Fibroblast of lung (primary cell): ENCODE data around the gene NDUFS2. TPM values are rescaled to one million over a fixed set of nuclear protein-coding genes. Genes with fewer than 3 reads are reported as not detected.

ENCODE experiments used
- DNase-seq, 2 donors: peaks; one replicate each; pipeline versions ENCODE4 v3.0.0 to v3.0.0-alpha.2; 2010; ENCODE audit warnings: low read depth in 2 of 2
- H2AFZ ChIP-seq: 2 replicates; pipeline ENCODE4 v1.5.1; 2012; ENCODE audit warnings: low read length, control low read depth, inconsistent platforms
- H3K27ac ChIP-seq: 2 replicates; pipeline ENCODE4 v1.5.1; 2011; ENCODE audit warnings: low read length, control low read depth; ENCODE audit not compliant: insufficient read depth
- H3K27me3 ChIP-seq: 2 replicates; pipeline ENCODE4 v1.5.1; 2011; ENCODE audit warnings: mild to moderate bottlenecking, low read length; ENCODE audit not compliant: control insufficient read depth, insufficient read depth
- H3K36me3 ChIP-seq: 2 replicates; pipeline ENCODE4 v1.5.1; 2011; ENCODE audit warnings: low read length; ENCODE audit not compliant: control insufficient read depth, insufficient read depth
- H3K4me1 ChIP-seq: 2 replicates; pipeline ENCODE4 v1.5.1; 2011; ENCODE audit warnings: low read length; ENCODE audit not compliant: control insufficient read depth, insufficient read depth; ENCODE audit errors: extremely low read depth
- H3K4me2 ChIP-seq: 2 replicates; pipeline ENCODE4 v1.5.1; 2011; ENCODE audit warnings: low read length, control low read depth; ENCODE audit not compliant: insufficient read depth; ENCODE audit errors: extremely low read depth
- H3K4me3 ChIP-seq, 4 experiments: fragments of 200-600 bp in 1 of 4; sonication (generic) in 1 of 4; replicated peaks in 1 of 4; 2 replicates each; pipeline ENCODE4 v1.5.1; 2011 to 2016; ENCODE audit warnings: low read length in 4 of 4, low read depth in 3 of 4, mild to moderate bottlenecking in 3 of 4, control low read depth in 2 of 4, inconsistent platforms in 1 of 4, mixed read lengths in 1 of 4; ENCODE audit not compliant: insufficient read depth in 1 of 4; ENCODE audit errors: control extremely low read depth in 1 of 4
- H3K79me2 ChIP-seq: 2 replicates; pipeline ENCODE4 v1.5.1; 2012; ENCODE audit warnings: mild to moderate bottlenecking, low read length, inconsistent platforms; ENCODE audit not compliant: control insufficient read depth, insufficient read depth
- H3K9ac ChIP-seq: 2 replicates; pipeline ENCODE4 v1.5.1; 2011; ENCODE audit warnings: mild to moderate bottlenecking, low read length, control low read depth; ENCODE audit not compliant: insufficient read depth
- H3K9me3 ChIP-seq: 2 replicates; pipeline ENCODE4 v1.5.1; 2012; ENCODE audit warnings: low read depth, low read length; ENCODE audit not compliant: control insufficient read depth, insufficient read depth
- H4K20me1 ChIP-seq: 2 replicates; pipeline ENCODE4 v1.5.1; 2011; ENCODE audit warnings: low read length; ENCODE audit not compliant: control insufficient read depth, insufficient read depth; ENCODE audit errors: extremely low read depth
- EZH2 ChIP-seq: IDR thresholded peaks from 2 replicates; pipeline ENCODE4 v1.5.1; 2012; ENCODE audit warnings: low read length, control low read depth, mild to moderate bottlenecking; ENCODE audit errors: missing control alignments
- polyA plus RNA-seq, 2 donors: library from polyadenylated mRNA; depleted of rRNA in 1 of 2; stranded (reverse) in 1 of 2; unstranded in 1 of 2; fragments of >200 nt; gene quantifications; 2 replicates each; pipeline ENCODE4 v1.2.1, GENCODE V29; 2011 to 2012; ENCODE audit warnings: missing spikeins in 1 of 2
- total RNA-seq: library from RNA; depleted of rRNA; stranded (reverse); fragments of >200 nt; gene quantifications from 2 replicates; pipeline ENCODE4 v1.2.1, GENCODE V29; 2014
- TF ChIP-seq, protein P1 (sequence below), 2 donors: IDR thresholded peaks in 1 of 2; conservative IDR thresholded peaks in 1 of 2; 1 replicate in 1 of 2; 2 replicates in 1 of 2; pipeline ENCODE4 v1.5.1; 2011 to 2012; ENCODE audit warnings: low read length in 2 of 2, control low read depth in 1 of 2, inconsistent platforms in 1 of 2, low read depth in 1 of 2, mild to moderate bottlenecking in 1 of 2

Gene NDUFS2
- total and polyA plus RNA-seq, 2 donors (not counting 1 experiment from before 2014, with no cell fraction given) = 135 to 194 TPM

DNA sequence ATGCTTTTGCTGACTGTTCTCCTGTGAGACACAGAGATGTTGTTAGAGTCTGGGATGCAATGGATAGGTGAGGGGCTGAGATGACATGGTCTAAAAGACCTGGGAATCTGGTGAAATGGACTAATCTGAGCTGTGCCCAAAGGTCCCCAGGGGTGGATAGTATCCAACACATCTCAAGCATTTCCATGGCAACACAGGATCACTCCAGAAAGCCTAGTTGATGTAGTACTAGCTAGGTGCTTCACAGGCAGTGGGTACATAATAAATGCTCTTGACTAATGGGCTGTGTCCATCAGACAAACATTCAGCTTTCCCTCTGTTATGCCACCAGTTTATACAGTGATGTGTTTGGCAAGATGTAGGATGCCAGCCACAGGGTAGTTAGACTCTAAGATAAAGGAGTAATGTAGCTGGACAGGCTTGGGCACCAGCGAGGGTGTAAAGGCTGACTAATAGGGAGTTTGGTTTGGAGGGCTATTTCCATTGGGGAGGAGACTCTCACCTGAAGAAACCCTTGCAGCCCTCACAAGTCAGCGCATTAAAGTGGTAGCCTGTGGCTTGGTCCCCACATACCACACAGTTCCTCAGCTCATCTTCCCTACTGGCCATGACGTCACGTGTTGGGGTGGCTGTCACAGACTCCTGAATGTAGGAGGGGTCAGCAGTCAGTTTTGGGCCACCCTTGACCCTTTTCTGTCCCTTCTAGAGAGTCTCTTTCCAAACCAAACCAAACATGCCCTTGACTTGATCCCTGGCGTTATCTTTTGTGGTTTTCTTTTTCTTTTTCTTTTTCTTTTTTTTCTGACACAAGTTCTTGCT lies 34.0 kb downstream of the NDUFS2 start:
- no peaks in the 10 kb centered on the region for H3K9me3 ChIP-seq
- H3K9ac ChIP-seq = no peak overlapping the region
- H3K4me3 ChIP-seq = no peak overlapping the region
- H2AFZ ChIP-seq = no peak overlapping the region
- no peak overlapping the region for H3K4me2 ChIP-seq
- no peak for TF ChIP-seq EZH2
- H3K36me3 ChIP-seq = no peaks in the 10 kb centered on the region
- no peaks in the 10 kb centered on the region for H3K4me1 ChIP-seq
- no peaks in the 10 kb centered on the region for H3K27me3 ChIP-seq
- H4K20me1 ChIP-seq = no peaks in the 10 kb centered on the region
- H3K27ac ChIP-seq = no peak overlapping the region
- no peak for DNase-seq
- no peaks in the 10 kb centered on the region for H3K79me2 ChIP-seq

DNA sequence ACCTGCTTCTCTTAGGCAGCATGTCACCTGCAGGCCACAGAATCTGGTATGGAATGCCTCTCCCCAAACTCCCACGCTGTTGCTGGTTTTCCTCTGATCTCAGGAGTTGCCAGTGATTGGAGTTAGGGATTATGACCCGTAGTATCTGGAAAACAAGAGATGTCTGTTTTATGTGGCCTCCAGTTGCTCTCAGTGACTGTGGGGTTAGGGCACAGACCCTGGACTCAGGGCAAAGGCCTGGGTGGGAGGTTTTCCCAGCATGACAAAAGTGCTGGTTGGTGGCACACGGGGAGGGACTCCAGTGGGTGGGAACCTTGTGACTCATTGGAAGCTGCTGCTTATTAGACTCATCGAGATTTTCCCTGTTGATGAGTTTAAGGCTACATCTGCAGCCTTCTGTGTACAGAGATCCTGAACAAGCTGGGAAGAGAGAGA lies 35.9 kb downstream of the NDUFS2 start, which contains the start of gene NR1I3:
Gene NR1I3 (minus strand): TSS at position 165 of the 435 bp plus-strand sequence. CDS start 1,638 bp downstream, outside the sequence.
- no peaks in the 10 kb centered on the region for H3K36me3 ChIP-seq
- H3K4me2 ChIP-seq = no peak within 1 kb of the TSS
- no peak within 1 kb of the TSS for H3K27ac ChIP-seq
- H4K20me1 ChIP-seq = no peaks in the 10 kb centered on the region
- no peak within 1 kb of the TSS for H3K9ac ChIP-seq
- no peaks in the 10 kb centered on the region for H3K27me3 ChIP-seq
- no peak within 1 kb of the TSS for H2AFZ ChIP-seq
- H3K9me3 ChIP-seq = no peaks in the 10 kb centered on the region
- no peak within 1 kb of the TSS for H3K4me3 ChIP-seq
- no peak for DNase-seq
- TF ChIP-seq EZH2 = no peak
- TF ChIP-seq, protein P1, sequence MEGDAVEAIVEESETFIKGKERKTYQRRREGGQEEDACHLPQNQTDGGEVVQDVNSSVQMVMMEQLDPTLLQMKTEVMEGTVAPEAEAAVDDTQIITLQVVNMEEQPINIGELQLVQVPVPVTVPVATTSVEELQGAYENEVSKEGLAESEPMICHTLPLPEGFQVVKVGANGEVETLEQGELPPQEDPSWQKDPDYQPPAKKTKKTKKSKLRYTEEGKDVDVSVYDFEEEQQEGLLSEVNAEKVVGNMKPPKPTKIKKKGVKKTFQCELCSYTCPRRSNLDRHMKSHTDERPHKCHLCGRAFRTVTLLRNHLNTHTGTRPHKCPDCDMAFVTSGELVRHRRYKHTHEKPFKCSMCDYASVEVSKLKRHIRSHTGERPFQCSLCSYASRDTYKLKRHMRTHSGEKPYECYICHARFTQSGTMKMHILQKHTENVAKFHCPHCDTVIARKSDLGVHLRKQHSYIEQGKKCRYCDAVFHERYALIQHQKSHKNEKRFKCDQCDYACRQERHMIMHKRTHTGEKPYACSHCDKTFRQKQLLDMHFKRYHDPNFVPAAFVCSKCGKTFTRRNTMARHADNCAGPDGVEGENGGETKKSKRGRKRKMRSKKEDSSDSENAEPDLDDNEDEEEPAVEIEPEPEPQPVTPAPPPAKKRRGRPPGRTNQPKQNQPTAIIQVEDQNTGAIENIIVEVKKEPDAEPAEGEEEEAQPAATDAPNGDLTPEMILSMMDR (conservative IDR thresholded peaks at IDR 0.05 in 1 of 2, IDR thresholded peaks at IDR 0.05 in 1 of 2; ENCODE audit: low read depth in 1 of 2, low read length in 2 of 2) = no peak
- no peaks in the 10 kb centered on the region for H3K4me1 ChIP-seq
- H3K79me2 ChIP-seq = no peaks in the 10 kb centered on the region

DNA sequence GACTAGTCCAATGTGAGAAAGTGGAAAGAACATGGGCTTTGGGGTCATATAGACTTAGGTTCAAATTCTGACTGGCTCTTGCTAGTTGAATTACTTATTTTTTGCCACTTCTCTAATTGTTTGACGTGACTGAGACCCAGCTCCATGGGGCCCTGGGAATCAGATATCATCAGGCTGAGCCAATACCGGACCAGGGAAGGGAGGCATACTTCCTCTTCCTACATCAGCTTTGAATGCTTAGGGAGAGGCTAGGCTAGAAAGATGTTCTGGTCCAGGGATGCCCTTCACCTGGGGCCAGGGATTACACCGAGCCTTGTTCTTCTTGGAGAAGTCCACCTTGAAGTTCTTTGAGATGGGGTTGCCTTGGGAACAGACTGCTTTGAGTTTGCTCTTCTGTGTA lies 39.5 kb downstream of the NDUFS2 start:
- Histone ChIP-seq H3K9ac (no peak overlapping the region), H3K4me1 (no peaks in the 10 kb centered on the region), H3K4me2 (no peak overlapping the region), H3K27ac (no peak overlapping the region), H4K20me1 (no peaks in the 10 kb centered on the region), H3K4me3 (no peak overlapping the region), H3K9me3 (no peaks in the 10 kb centered on the region), H3K36me3 (no peaks in the 10 kb centered on the region), H3K79me2 (no peaks in the 10 kb centered on the region), H3K27me3 (no peaks in the 10 kb centered on the region), H2AFZ (no peak overlapping the region)
- TF ChIP-seq EZH2 = no peak
- TF ChIP-seq, protein P1 (conservative IDR thresholded peaks at IDR 0.05 in 1 of 2, IDR thresholded peaks at IDR 0.05 in 1 of 2; ENCODE audit: low read depth in 1 of 2, low read length in 2 of 2) = no peak
- no peak for DNase-seq
